PC-9 (cell line): ENCODE results near the gene TK2. TPM values are rescaled to one million over a fixed set of nuclear protein-coding genes. Genes with fewer than 3 reads are reported as not detected.

ENCODE experiments used
- BruUV-seq: library from RNA; stranded (reverse); fragments of 400-500 nt; replicated peaks from 2 replicates; lab custom pipeline; 2021; lab: Mats Ljungman, UMichigan
- CTCF ChIA-PET: fragments of 300-600 bp; sonication (Branson Sonifier 250); formaldehyde crosslinking; loops from one replicate; lab custom pipeline; 2022; ENCODE audit warnings: antibody characterized with exemption; lab: Charles Lee
- POLR2A ChIA-PET: fragments of 300-600 bp; sonication (Branson Sonifier 250); formaldehyde crosslinking; loops from one replicate; lab custom pipeline; 2022; ENCODE audit warnings: antibody characterized with exemption; ENCODE audit not compliant: unreplicated experiment; lab: Charles Lee
- DNase-seq, 2 experiments: peaks; one replicate each; pipeline versions ENCODE4 v3.0.0 to v3.0.0-alpha.2; 2015 to 2022; ENCODE audit warnings: mixed read lengths in 1 of 2
- H2AFZ ChIP-seq: fragments of 200-600 bp; sonication (generic); 2 replicates; pipeline ENCODE4 v1.8.1; 2017; ENCODE audit warnings: antibody characterized with exemption
- H3F3A ChIP-seq: fragments of 200-600 bp; sonication (generic); 2 replicates; pipeline ENCODE4 v1.8.1; 2017; ENCODE audit warnings: antibody characterized with exemption, mild to moderate bottlenecking, low read depth; ENCODE audit not compliant: insufficient read depth
- H3K27ac ChIP-seq: fragments of 200-600 bp; sonication (generic); 2 replicates; pipeline ENCODE4 v1.6.1; 2016; ENCODE audit warnings: mixed run types
- H3K27me3 ChIP-seq: fragments of 200-600 bp; sonication (generic); 2 replicates; pipeline ENCODE4 v1.6.1; 2016; ENCODE audit warnings: low read depth, mixed run types; ENCODE audit not compliant: insufficient read depth
- H3K36me3 ChIP-seq: fragments of 200-600 bp; sonication (generic); 2 replicates; pipeline ENCODE4 v1.6.1; 2016; ENCODE audit warnings: low read depth, mixed run types
- H3K4me1 ChIP-seq: fragments of 200-600 bp; sonication (generic); replicated peaks from 2 replicates; pipeline ENCODE4 v1.6.1; 2016; ENCODE audit warnings: mixed run types; ENCODE audit not compliant: insufficient read depth
- H3K4me2 ChIP-seq: fragments of 200-600 bp; sonication (generic); 2 replicates; pipeline ENCODE4 v1.6.1; 2017; ENCODE audit warnings: mixed run types
- H3K4me3 ChIP-seq: fragments of 200-600 bp; sonication (generic); 2 replicates; pipeline ENCODE4 v1.6.1; 2016; ENCODE audit warnings: mixed run types
- H3K79me2 ChIP-seq: fragments of 200-600 bp; sonication (generic); 2 replicates; pipeline ENCODE4 v1.6.1; 2017; ENCODE audit warnings: low read depth, mixed run types
- H3K9me2 ChIP-seq: fragments of 200-600 bp; sonication (generic); 2 replicates; pipeline ENCODE4 v1.8.1; 2017; ENCODE audit warnings: mild to moderate bottlenecking; ENCODE audit not compliant: insufficient read depth
- H3K9me3 ChIP-seq: fragments of 200-600 bp; sonication (generic); 2 replicates; pipeline ENCODE4 v1.8.1; 2016; ENCODE audit warnings: low read depth; ENCODE audit not compliant: insufficient read depth
- H4K20me1 ChIP-seq: fragments of 200-600 bp; sonication (generic); 2 replicates; pipeline ENCODE4 v1.8.1; 2017; ENCODE audit not compliant: insufficient read depth
- EZH2 ChIP-seq: fragments of 200-600 bp; sonication (generic); IDR thresholded peaks from 2 replicates; pipeline ENCODE4 v1.8.0; 2017; ENCODE audit warnings: antibody characterized with exemption, low read depth
- intact Hi-C: fragments of 100-400 bp; cut with micrococcal nuclease; formaldehyde crosslinking; loops from one replicate; pipeline ENCODE4 v1.10.0; 2022; ENCODE audit not compliant: unreplicated experiment
- total RNA-seq: library from RNA; stranded (reverse); gene quantifications from 2 replicates; pipeline ENCODE4 v1.2.3, GENCODE V29; 2021
- TF ChIP-seq, protein P1 (sequence below): fragments of 200-600 bp; sonication (generic); conservative IDR thresholded peaks from 2 replicates; pipeline ENCODE4 v1.6.1; 2017; ENCODE audit warnings: mixed run types, antibody characterized with exemption, mild to moderate bottlenecking, moderate library complexity

Gene TK2
- total RNA-seq, 1 experiment from 2014 or later: 20.1 TPM

- H3K4me2 ChIP-seq: no peak overlapping the region
- no peaks in the 10 kb centered on the region for H3K27me3 ChIP-seq
- no peak overlapping the region for H3K4me3 ChIP-seq
- H4K20me1 ChIP-seq: no peaks in the 10 kb centered on the region
- ChIA-PET POLR2A (no interaction called here), CTCF (no interaction called here)
- H3K79me2 ChIP-seq: no peaks in the 10 kb centered on the region
- no TSS peak for BruUV-seq
- H3F3A ChIP-seq: peaks cover 10% of the 10 kb centered on the region
- no peak for DNase-seq
- no peaks in the 10 kb centered on the region for H3K36me3 ChIP-seq
- intact Hi-C loops: no loop called here
- H3K9me3 ChIP-seq: no peaks in the 10 kb centered on the region
- no peak for TF ChIP-seq EZH2
- TF ChIP-seq, protein P1, sequence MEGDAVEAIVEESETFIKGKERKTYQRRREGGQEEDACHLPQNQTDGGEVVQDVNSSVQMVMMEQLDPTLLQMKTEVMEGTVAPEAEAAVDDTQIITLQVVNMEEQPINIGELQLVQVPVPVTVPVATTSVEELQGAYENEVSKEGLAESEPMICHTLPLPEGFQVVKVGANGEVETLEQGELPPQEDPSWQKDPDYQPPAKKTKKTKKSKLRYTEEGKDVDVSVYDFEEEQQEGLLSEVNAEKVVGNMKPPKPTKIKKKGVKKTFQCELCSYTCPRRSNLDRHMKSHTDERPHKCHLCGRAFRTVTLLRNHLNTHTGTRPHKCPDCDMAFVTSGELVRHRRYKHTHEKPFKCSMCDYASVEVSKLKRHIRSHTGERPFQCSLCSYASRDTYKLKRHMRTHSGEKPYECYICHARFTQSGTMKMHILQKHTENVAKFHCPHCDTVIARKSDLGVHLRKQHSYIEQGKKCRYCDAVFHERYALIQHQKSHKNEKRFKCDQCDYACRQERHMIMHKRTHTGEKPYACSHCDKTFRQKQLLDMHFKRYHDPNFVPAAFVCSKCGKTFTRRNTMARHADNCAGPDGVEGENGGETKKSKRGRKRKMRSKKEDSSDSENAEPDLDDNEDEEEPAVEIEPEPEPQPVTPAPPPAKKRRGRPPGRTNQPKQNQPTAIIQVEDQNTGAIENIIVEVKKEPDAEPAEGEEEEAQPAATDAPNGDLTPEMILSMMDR: no peak
- no peak overlapping the region for H2AFZ ChIP-seq
- no peaks in the 10 kb centered on the region for H3K9me2 ChIP-seq
- H3K4me1 ChIP-seq: peaks cover 7% of the 10 kb centered on the region
- H3K27ac ChIP-seq: no peak overlapping the region
Observed at GRCh38 chr16:66575060-66575459, 25.1 kb upstream of the TK2 start.

DNA sequence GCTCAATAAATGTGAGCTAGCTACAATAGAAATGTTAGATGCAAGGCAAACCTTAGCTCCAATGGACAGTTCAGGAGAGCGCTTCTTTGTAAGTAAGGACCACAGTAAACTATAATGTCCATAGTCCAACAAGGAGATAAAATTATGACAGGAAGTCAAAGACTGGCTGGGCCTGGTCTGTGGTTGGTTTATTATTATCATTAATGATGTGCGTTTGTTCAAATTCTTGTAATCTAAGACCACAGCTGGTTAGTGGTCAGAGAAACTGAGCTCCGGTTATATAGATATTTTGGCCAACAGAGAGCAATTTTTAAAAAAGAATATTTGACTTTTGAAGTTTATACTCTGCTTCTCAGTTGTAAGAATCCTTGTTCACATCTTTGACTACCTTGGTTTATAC is 24.6 kb upstream of the TK2 start:
- no peaks in the 10 kb centered on the region for H3K36me3 ChIP-seq
- no peaks in the 10 kb centered on the region for H3K79me2 ChIP-seq
- no peaks in the 10 kb centered on the region for H3K27me3 ChIP-seq
- peaks cover 11% of the 10 kb centered on the region for H3K4me1 ChIP-seq
- no peak for TF ChIP-seq EZH2
- TF ChIP-seq, protein P1: no peak
- BruUV-seq: no TSS peak
- H4K20me1 ChIP-seq: no peaks in the 10 kb centered on the region
- no peak overlapping the region for H2AFZ ChIP-seq
- H3K27ac ChIP-seq: no peak overlapping the region
- no peak for DNase-seq
- POLR2A ChIA-PET: interaction anchor here (0.5 to 0.6 kb wide), 2 partner anchors 92 to 524 kb away, joined by 3 to 14 read pairs; no protein-coding TSS in a partner anchor
- no peaks in the 10 kb centered on the region for H3K9me2 ChIP-seq
- CTCF ChIA-PET: no interaction called here
- no peak overlapping the region for H3K4me2 ChIP-seq
- intact Hi-C loops: no loop called here
- peaks cover 14% of the 10 kb centered on the region for H3F3A ChIP-seq
- no peak overlapping the region for H3K4me3 ChIP-seq
- no peaks in the 10 kb centered on the region for H3K9me3 ChIP-seq

GRCh38 chr16:66574081-66574480 is 24.2 kb upstream of the TK2 start:
- H3K9me2 ChIP-seq: no peaks in the 10 kb centered on the region
- no TSS peak for BruUV-seq
- no peak overlapping the region for H3K4me3 ChIP-seq
- H3K27me3 ChIP-seq: no peaks in the 10 kb centered on the region
- no peaks in the 10 kb centered on the region for H3K36me3 ChIP-seq
- H3K79me2 ChIP-seq: no peaks in the 10 kb centered on the region
- H3K27ac ChIP-seq: no peak overlapping the region
- POLR2A ChIA-PET: interaction anchor here (0.5 to 0.6 kb wide), 2 partner anchors 91 to 525 kb away, joined by 3 to 14 read pairs; no protein-coding TSS in a partner anchor
- H4K20me1 ChIP-seq: no peaks in the 10 kb centered on the region
- CTCF ChIA-PET: no interaction called here
- no peak overlapping the region for H3K4me2 ChIP-seq
- TF ChIP-seq EZH2: no peak
- TF ChIP-seq, protein P1: no peak
- H3K9me3 ChIP-seq: no peaks in the 10 kb centered on the region
- peaks cover 15% of the 10 kb centered on the region for H3K4me1 ChIP-seq
- no peak for DNase-seq
- H2AFZ ChIP-seq: no peak overlapping the region
- intact Hi-C loops: no loop called here
- H3F3A ChIP-seq: peaks cover 17% of the 10 kb centered on the region
